ENCODE measurements around the gene DHX58.

DHX58 gene

GRCh38 chr17:42111265-42111636, 1.3 kb downstream of the DHX58 start:
- Histone ChIP-seq H3K4me1 (ENCODE audit: control insufficient read depth in 2 of 2, insufficient read depth in 2 of 2, low read length in 2 of 2) (peaks cover 17 to 21% of the 10 kb centered on the region in 2 donors), H3K9me3 (ENCODE audit: control insufficient read depth in 2 of 2, low read length in 2 of 2) (no peaks in the 10 kb centered on the region), H3K27me3 (ENCODE audit: control insufficient read depth in 2 of 2, insufficient read depth in 2 of 2, low read length in 2 of 2) (no peaks in the 10 kb centered on the region), H3K27ac (ENCODE audit: low read depth in 2 of 2, low read length in 2 of 2) (peak overlapping the region in 1 of 2 donors; percentile 95), H3K9ac (ENCODE audit: low read depth in 1 of 2, low read length in 2 of 2) (peak overlapping the region in 1 of 2 donors; percentile 82), H3K36me3 (ENCODE audit: control insufficient read depth in 2 of 2, insufficient read depth in 2 of 2, low read length in 2 of 2) (peaks cover 7 to 8% of the 10 kb centered on the region in 2 donors), H3K4me3 (ENCODE audit: low read length in 2 of 2) (peak overlapping the region in 1 of 2 donors; percentile 87)

DNA sequence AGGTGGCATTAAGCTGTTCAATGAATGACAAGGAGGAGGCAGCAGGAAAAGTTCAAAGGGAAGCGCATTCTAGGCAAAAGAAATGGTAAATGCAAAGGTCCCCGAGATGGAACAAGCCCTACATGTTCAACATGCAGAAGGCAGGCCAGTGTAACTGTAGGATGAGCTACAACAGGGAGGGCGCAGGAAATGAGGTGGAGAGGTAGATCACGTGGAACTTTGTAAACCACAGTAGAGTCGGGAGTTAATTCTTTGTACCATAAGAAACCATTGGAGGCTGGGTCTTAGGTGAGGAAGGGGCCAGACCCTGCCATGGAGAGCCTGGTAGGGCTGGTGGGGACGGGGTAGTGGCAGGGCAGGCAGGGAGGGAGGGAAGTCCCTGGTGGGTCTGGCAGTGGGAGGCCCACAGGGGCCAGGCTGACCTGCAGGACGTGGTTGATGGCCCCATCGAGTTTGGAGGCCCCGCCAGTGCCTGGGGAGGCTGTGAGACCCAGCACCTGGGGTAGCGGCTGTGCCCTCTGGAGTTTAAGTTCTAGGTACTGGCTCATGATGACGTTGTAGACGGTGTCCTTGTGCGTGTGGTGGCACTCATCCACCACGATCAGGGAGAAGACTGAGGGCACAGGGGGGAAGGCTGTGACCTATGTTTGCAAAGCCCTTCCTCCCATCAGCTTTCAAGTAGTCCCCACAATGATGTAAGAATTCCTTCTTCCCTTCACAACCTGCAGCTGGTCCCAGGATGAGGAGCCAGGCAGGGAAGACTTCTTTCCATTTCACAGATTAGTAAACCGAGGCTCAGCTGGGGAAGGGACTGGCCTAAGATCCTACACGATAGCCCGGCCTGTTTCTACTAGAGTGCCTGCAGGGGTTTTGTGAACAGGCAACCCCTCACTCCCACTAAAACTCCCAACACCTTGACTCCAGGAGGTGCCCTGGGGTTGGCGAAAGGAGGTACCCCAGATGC, 1.9 kb downstream of the DHX58 start:
- Histone ChIP-seq H3K9me3 (ENCODE audit: control insufficient read depth in 2 of 2, low read length in 2 of 2) (no peaks in the 10 kb centered on the region), H3K27me3 (ENCODE audit: control insufficient read depth in 2 of 2, insufficient read depth in 2 of 2, low read length in 2 of 2) (no peaks in the 10 kb centered on the region), H3K9ac (ENCODE audit: low read depth in 1 of 2, low read length in 2 of 2) (no peak overlapping the region), H3K36me3 (ENCODE audit: control insufficient read depth in 2 of 2, insufficient read depth in 2 of 2, low read length in 2 of 2) (peaks cover 7 to 8% of the 10 kb centered on the region in 2 donors), H3K4me1 (ENCODE audit: control insufficient read depth in 2 of 2, insufficient read depth in 2 of 2, low read length in 2 of 2) (peaks cover 17 to 21% of the 10 kb centered on the region in 2 donors), H3K4me3 (ENCODE audit: low read length in 2 of 2) (no peak overlapping the region), H3K27ac (ENCODE audit: low read depth in 2 of 2, low read length in 2 of 2) (no peak overlapping the region)

DNA sequence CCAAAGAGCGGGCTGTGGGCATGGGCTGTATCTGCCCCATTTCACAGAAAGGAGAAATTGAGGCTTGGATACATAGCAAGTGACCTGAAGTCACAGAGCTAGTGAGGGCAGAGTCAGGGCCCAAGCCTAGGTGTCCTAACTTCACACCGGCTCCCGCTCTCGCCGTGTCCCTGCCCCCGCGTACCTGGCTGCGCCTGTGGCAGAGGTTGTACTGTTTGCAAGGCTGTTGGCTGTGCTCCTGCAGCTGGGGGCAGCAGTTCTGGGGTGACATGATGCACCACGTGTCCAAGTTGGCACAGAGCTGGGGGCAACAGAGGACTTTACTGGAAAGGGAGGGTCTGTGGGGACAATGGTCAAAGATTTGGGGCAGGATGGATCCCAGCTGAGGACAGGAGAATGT, 3.4 kb downstream of the DHX58 start:
- no peaks in the 10 kb centered on the region for H3K9me3 ChIP-seq (ENCODE audit: control insufficient read depth in 2 of 2, low read length in 2 of 2)
- H3K9ac ChIP-seq (ENCODE audit: low read depth in 1 of 2, low read length in 2 of 2): no peak overlapping the region
- no peak overlapping the region for H3K4me3 ChIP-seq (ENCODE audit: low read length in 2 of 2)
- no peak overlapping the region for H3K27ac ChIP-seq (ENCODE audit: low read depth in 2 of 2, low read length in 2 of 2)
- H3K27me3 ChIP-seq (ENCODE audit: control insufficient read depth in 2 of 2, insufficient read depth in 2 of 2, low read length in 2 of 2): no peaks in the 10 kb centered on the region
- H3K36me3 ChIP-seq (ENCODE audit: control insufficient read depth in 2 of 2, insufficient read depth in 2 of 2, low read length in 2 of 2): peaks cover 5 to 11% of the 10 kb centered on the region in 2 donors
- H3K4me1 ChIP-seq (ENCODE audit: control insufficient read depth in 2 of 2, insufficient read depth in 2 of 2, low read length in 2 of 2): peaks cover 17 to 21% of the 10 kb centered on the region in 2 donors

DNA sequence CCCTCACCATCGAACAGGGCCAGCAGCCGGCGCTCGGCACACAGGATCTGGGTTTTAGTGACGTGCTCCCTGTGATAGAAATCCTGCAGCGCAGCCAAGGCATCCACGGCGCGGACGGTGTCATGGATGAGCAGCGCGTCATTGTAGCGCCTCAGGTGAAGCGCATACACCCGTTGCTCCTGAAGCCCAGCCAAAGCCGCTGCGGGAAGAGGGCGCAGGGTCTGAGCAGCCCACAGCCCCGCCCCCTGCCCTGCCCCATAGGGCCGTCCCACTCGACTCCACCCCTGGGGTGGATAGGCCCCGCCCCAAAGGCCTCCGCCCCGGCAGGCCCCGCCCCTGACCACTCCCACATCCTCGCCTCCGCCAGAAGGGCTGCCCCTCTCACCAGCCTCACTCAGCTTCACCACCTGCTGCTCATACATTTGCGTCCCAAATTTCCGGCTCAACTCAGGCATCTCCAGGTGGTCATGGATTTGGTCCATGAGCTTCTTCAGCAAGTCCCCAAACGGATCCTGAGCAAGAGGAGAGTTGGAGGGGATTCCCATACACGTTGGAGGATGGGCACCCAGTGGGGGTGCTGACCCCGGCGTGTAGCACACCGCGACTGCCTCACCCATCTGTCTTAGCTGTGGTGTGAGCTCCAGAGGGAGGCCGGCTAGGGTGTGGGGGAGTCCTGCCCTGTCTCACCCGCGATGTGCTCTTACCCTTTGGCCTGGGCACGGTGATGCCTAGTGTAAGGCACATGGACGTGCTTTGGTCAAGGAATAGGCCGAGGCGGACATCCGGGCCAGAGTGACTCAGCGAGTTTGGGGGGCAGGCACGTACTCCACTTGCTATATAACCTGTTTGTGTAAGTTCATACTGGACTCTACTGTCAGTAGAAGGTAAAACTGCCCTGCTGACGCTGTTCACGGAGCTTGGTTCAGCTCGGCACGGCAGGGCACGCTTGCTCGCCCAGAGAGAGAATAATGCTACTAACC, 4.6 kb downstream of the DHX58 start:
- Histone ChIP-seq H3K36me3 (ENCODE audit: control insufficient read depth in 2 of 2, insufficient read depth in 2 of 2, low read length in 2 of 2) (peaks cover 5 to 11% of the 10 kb centered on the region in 2 donors), H3K4me3 (ENCODE audit: low read length in 2 of 2) (no peak overlapping the region), H3K27me3 (ENCODE audit: control insufficient read depth in 2 of 2, insufficient read depth in 2 of 2, low read length in 2 of 2) (no peaks in the 10 kb centered on the region), H3K27ac (ENCODE audit: low read depth in 2 of 2, low read length in 2 of 2) (no peak overlapping the region), H3K9me3 (ENCODE audit: control insufficient read depth in 2 of 2, low read length in 2 of 2) (no peaks in the 10 kb centered on the region), H3K4me1 (ENCODE audit: control insufficient read depth in 2 of 2, insufficient read depth in 2 of 2, low read length in 2 of 2) (peaks cover 14 to 16% of the 10 kb centered on the region in 2 donors), H3K9ac (ENCODE audit: low read depth in 1 of 2, low read length in 2 of 2) (no peak overlapping the region)

- H3K27me3 ChIP-seq (ENCODE audit: control insufficient read depth in 2 of 2, insufficient read depth in 2 of 2, low read length in 2 of 2): no peaks in the 10 kb centered on the region
- H3K9ac ChIP-seq (ENCODE audit: low read depth in 1 of 2, low read length in 2 of 2): no peak overlapping the region
- no peaks in the 10 kb centered on the region for H3K9me3 ChIP-seq (ENCODE audit: control insufficient read depth in 2 of 2, low read length in 2 of 2)
- peaks cover 5 to 11% of the 10 kb centered on the region in 2 donors for H3K36me3 ChIP-seq (ENCODE audit: control insufficient read depth in 2 of 2, insufficient read depth in 2 of 2, low read length in 2 of 2)
- H3K27ac ChIP-seq (ENCODE audit: low read depth in 2 of 2, low read length in 2 of 2): no peak overlapping the region
- no peak overlapping the region for H3K4me3 ChIP-seq (ENCODE audit: low read length in 2 of 2)
- H3K4me1 ChIP-seq (ENCODE audit: control insufficient read depth in 2 of 2, insufficient read depth in 2 of 2, low read length in 2 of 2): peaks cover 10 to 11% of the 10 kb centered on the region in 2 donors
Observed at GRCh38 chr17:42107124-42107523, 5.4 kb downstream of the DHX58 start.

GRCh38 chr17:42106009-42106408, 6.5 kb downstream of the DHX58 start:
- Histone ChIP-seq H3K4me1 (ENCODE audit: control insufficient read depth in 2 of 2, insufficient read depth in 2 of 2, low read length in 2 of 2) (no peaks in the 10 kb centered on the region), H3K27ac (ENCODE audit: low read depth in 2 of 2, low read length in 2 of 2) (no peak overlapping the region), H3K9ac (ENCODE audit: low read depth in 1 of 2, low read length in 2 of 2) (no peak overlapping the region), H3K36me3 (ENCODE audit: control insufficient read depth in 2 of 2, insufficient read depth in 2 of 2, low read length in 2 of 2) (peaks cover 5 to 11% of the 10 kb centered on the region in 2 donors), H3K27me3 (ENCODE audit: control insufficient read depth in 2 of 2, insufficient read depth in 2 of 2, low read length in 2 of 2) (no peaks in the 10 kb centered on the region), H3K9me3 (ENCODE audit: control insufficient read depth in 2 of 2, low read length in 2 of 2) (no peaks in the 10 kb centered on the region), H3K4me3 (ENCODE audit: low read length in 2 of 2) (no peak overlapping the region)

- Histone ChIP-seq H3K36me3 (ENCODE audit: control insufficient read depth in 2 of 2, insufficient read depth in 2 of 2, low read length in 2 of 2) (peaks cover 5 to 11% of the 10 kb centered on the region in 2 donors), H3K4me3 (ENCODE audit: low read length in 2 of 2) (no peak overlapping the region), H3K27me3 (ENCODE audit: control insufficient read depth in 2 of 2, insufficient read depth in 2 of 2, low read length in 2 of 2) (no peaks in the 10 kb centered on the region), H3K4me1 (ENCODE audit: control insufficient read depth in 2 of 2, insufficient read depth in 2 of 2, low read length in 2 of 2) (no peaks in the 10 kb centered on the region), H3K9me3 (ENCODE audit: control insufficient read depth in 2 of 2, low read length in 2 of 2) (no peaks in the 10 kb centered on the region), H3K9ac (ENCODE audit: low read depth in 1 of 2, low read length in 2 of 2) (no peak overlapping the region), H3K27ac (ENCODE audit: low read depth in 2 of 2, low read length in 2 of 2) (no peak overlapping the region)
Observed at GRCh38 chr17:42104264-42104663, 8.2 kb downstream of the DHX58 start.

DNA sequence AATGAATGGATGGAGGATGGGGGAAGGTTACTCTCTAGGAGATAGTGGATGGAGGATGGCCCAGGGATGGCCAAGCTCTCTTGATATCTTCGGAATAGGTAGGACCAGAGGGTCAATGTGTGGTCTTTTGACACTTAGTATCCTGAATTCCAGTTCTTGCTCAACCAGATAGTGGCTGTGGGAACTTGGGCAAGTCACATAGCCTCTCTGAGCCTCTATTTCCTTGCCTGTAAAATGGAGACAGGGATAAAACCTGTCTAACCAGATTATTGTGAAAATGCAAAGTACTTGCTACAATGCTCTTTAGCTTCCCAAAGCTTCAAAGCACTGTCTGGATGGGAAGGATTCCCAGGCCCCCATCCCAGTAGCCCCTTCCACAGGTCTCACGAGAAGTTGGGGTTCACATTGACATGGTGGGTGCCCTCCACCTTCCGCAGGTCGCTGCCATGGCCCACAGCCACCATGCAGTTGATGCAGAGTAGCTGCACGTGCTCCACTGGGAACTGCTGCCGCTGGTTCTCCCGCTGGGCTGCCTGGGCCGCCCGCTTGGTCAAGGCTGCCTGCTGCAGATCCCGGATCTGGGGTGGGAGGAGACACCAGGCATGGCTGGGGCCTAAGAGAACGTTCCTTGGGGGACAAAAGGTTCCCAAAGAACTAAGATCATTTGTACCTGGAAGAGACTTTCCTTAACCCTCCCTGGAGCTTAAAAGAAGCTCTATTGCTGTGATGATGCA, 9.1 kb downstream of the DHX58 start:
- Histone ChIP-seq H3K9ac (ENCODE audit: low read depth in 1 of 2, low read length in 2 of 2) (no peak overlapping the region), H3K27ac (ENCODE audit: low read depth in 2 of 2, low read length in 2 of 2) (no peak overlapping the region), H3K27me3 (ENCODE audit: control insufficient read depth in 2 of 2, insufficient read depth in 2 of 2, low read length in 2 of 2) (no peaks in the 10 kb centered on the region), H3K4me1 (ENCODE audit: control insufficient read depth in 2 of 2, insufficient read depth in 2 of 2, low read length in 2 of 2) (no peaks in the 10 kb centered on the region), H3K4me3 (ENCODE audit: low read length in 2 of 2) (no peak overlapping the region), H3K9me3 (ENCODE audit: control insufficient read depth in 2 of 2, low read length in 2 of 2) (no peaks in the 10 kb centered on the region), H3K36me3 (ENCODE audit: control insufficient read depth in 2 of 2, insufficient read depth in 2 of 2, low read length in 2 of 2) (peaks cover 0 to 8% of the 10 kb centered on the region in 2 donors)

- no peak overlapping the region for H3K27ac ChIP-seq (ENCODE audit: low read depth in 2 of 2, low read length in 2 of 2)
- H3K9ac ChIP-seq (ENCODE audit: low read depth in 1 of 2, low read length in 2 of 2): no peak overlapping the region
- H3K36me3 ChIP-seq (ENCODE audit: control insufficient read depth in 2 of 2, insufficient read depth in 2 of 2, low read length in 2 of 2): peaks cover 0 to 8% of the 10 kb centered on the region in 2 donors
- H3K4me3 ChIP-seq (ENCODE audit: low read length in 2 of 2): no peak overlapping the region
- H3K4me1 ChIP-seq (ENCODE audit: control insufficient read depth in 2 of 2, insufficient read depth in 2 of 2, low read length in 2 of 2): peaks cover 0 to 4% of the 10 kb centered on the region in 2 donors
- peaks cover 13 to 14% of the 10 kb centered on the region in 2 donors for H3K27me3 ChIP-seq (ENCODE audit: control insufficient read depth in 2 of 2, insufficient read depth in 2 of 2, low read length in 2 of 2)
- no peaks in the 10 kb centered on the region for H3K9me3 ChIP-seq (ENCODE audit: control insufficient read depth in 2 of 2, low read length in 2 of 2)
Observed at GRCh38 chr17:42101513-42102292, 10.8 kb downstream of the DHX58 start.
